NCI-H2227 (cell line): ENCODE measurements around the gene RBP5.

Experiments
- DNase-seq: peaks from one replicate; lab custom pipeline; 2025; ENCODE audit not compliant: unreplicated experiment; lab: John Stamatoyannopoulos, UW

Gene RBP5

DNA sequence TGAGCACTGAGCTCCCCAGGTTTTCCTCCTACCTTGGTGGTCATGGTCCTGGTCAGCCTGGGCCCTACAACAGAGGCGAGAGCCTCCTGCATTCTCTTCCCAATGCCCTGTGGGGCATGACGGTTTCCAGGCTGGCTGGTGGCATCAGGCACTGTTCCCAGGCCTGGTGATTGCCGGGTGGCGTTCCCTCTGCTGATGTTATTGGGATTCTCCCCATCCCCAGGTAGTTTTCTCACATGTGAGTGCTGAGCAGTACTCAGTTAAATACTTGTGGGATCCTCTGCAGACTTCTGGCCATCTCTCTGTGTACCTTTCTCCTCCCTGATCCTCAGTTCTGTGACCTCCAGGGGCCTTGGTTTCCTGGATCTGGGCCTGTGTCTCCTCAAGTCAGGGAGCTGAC is 52.2 kb downstream of the RBP5 start:
- no peak for DNase-seq

- no peak for DNase-seq
These were observed 52.8 kb downstream of the RBP5 start for GRCh38 chr12:7075939-7076338.

DNA sequence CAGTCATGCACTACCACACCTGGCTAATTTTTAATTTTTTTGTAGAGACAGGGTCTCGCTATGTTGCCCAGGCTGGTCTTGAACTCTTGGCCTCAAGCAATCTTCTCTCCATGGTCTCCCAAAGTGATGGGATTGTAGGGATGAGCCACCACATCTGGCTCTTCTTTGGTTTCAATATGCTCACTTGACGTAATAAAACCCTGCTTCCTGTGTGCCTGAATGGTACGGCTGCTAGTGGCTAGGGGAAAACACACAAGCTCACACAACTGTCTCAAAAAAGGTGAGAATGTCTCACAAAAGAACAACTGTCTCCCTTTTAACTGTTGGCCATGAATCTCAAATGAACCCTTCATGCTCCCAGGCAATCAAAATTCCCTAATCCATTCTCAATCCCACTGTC is 53.2 kb downstream of the RBP5 start:
- DNase-seq, result no peak

DNA sequence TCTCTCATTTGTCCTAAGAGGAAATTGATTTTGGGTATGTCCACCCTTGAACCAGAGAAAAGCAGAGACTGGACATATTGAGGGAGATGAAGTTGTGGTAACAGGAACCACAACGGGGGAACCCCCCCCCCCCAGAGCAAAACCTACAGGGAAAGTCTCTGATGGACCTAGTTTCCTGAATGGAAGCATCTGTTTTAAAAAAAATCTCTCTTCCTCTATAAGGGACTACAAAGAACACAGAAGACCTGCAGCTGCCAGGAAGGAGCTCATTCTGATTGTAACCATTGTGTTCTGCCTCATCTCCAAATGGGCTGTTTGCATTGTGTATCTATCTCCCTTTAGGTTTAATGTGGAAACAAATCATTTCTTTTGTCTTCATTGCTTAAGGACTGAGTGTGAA is 54.7 kb downstream of the RBP5 start:
- DNase-seq, result no peak
